ENCODE measurements around the gene DSCAML1.

DSCAML1 gene

DNA sequence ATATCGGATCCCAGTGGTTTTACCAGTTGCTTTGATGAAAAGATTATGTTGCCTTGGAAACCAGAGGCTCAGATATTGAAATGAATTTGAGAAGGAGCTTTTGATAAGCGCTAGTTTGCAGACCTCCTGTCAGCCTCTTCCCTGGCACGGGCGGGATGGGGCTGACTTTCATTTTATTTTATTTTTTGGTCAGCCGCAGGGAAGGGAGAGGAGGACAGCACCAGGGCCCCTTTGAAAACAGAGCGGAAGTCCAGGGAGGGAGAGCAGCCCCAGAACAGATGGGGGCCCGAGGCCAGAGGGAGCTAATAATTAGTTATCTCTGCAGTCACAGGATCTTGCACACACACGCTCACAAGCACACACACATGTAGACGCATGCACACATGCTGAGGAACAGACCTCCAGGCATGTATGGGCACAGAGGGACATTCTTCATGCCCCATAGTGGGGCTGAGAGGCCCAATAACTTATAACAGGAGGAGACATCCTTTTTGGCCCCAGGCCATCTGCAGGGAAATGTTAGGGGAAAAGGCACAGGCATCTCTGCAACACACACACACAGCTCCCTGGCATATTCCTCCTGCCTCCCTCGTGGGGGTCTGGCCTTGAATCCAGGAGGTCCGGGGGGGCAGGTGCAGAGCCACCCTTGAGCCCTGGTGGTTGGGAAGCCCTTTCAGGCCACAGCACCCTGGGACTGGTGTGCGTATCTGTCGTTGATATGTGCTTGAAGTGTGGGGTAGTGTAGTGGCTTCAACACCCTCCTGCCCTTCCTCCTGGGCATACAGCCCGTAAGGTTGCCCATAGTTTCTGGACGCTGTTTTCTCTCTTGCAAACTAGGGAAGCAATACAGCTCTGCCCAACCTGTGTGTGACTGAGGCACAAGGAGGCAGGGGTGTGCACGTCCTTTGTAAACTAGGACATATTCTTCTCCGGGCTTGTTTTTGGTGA is 352.0 kb downstream of the DSCAML1 start:
- no peak for DNase-seq (ENCODE audit: low read depth in 2 of 2)

DNA sequence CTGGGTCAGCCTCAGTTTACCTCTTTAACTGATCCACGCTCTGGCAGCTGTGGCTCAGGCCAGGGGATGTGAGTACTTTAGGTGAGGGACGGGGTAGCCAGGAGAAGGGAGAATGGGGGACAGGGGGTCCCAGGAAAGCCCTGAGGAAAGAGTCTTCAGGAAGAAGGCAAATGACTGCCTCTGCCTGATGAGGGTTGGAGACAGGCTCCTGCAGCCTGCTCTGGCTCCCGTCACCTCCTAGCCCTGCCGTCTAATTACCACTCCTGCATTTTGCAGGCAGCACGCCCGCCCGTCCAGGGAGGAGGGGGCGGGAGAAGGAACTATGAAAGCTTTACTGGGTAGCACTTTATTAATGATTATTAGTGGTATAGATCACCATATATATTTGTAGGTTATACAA is 352.8 kb downstream of the DSCAML1 start:
- no peak for DNase-seq (ENCODE audit: low read depth in 2 of 2)

DNA sequence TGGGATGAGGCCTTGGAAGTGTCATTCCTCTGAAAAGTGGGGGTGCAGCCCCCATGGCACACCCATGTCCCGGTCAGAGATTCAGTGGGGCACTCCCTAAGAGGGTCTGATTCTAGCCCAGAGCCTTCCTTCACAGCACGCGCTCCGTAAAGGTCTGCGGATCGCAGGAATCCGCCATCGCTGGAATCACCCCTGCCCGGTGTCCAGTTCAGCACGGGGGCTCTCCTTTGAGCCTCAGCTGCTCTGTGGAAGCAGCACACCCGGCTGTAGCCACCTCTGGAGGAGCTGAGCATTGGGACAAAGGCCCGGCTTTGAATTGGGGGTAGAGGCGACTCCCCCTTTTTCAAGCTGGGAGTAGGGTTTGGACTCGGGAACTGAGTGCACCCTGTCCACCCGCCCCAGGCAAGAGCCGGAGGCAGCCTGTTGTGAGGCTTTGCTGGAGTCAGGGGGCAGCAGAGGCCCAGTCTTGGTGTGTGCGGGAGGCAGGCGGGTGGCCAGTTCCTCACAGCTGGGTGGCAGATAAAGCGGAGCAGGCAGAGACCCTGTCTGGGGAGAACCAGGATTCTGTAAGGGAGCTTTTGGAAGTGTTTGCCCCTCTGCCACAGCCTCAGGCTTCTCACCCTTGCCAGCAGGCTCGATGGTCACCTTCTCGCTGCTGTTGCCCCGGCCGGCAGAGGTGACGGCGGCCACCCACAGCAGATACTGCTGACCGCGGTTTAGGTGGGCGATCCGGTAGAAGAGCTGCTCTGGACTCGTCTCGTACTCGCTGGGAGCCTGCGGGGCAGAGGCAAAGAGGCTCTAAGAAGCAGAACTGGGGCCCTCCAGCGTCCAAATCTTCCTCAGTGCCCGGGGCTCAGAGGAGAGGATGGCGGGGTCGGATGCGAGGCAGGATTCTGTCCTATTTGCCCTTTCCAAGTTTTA is 353.5 kb downstream of the DSCAML1 start:
- DNase-seq (ENCODE audit: low read depth in 2 of 2), result no peak

GRCh38 chr11:117442869-117443239 is 354.2 kb downstream of the DSCAML1 start:
- DNase-seq (ENCODE audit: low read depth in 2 of 2), result no peak

DNA sequence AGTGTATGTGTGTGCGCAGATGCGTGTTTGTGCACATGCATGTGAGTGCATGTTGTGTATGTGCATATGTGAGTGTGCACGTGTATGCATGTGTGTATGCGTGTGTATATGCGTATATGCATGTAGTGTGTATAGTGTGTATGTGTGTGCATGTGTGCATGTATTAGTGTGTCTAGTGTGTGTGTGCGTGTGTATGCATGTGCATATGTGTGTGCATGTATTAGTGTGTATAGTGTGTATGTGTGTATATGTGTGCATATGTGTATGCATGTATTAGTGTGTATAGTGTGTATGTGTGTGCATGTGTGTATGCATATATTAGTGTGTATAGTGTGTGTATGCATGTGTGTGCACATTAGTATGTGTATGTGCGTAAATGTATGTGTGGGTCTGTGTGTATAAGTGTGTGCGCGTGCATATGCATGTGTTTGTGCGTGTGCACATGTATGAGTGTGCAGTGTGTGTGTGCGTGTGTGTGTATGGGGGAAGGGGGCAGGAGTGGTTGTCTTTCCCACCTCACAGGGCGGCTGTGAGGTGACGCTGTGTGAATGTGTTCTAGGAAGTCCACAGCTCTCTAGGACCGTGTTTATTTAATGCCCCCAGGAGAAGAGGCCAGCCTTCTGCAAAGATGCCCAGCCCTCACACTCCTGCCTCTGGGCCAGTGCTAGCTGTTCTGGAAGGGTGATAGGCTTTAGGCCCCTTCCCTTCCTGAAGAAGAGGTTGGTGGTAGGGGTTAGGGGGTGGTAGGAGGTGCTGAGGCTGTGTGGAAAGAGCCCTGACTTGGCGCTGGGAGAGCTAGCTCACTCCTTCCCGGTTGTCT is 354.8 kb downstream of the DSCAML1 start:
- DNase-seq (ENCODE audit: low read depth in 2 of 2), result no peak

- DNase-seq (ENCODE audit: low read depth in 2 of 2), result no peak
Observed at GRCh38 chr11:117441146-117441975, 355.7 kb downstream of the DSCAML1 start.

DNA sequence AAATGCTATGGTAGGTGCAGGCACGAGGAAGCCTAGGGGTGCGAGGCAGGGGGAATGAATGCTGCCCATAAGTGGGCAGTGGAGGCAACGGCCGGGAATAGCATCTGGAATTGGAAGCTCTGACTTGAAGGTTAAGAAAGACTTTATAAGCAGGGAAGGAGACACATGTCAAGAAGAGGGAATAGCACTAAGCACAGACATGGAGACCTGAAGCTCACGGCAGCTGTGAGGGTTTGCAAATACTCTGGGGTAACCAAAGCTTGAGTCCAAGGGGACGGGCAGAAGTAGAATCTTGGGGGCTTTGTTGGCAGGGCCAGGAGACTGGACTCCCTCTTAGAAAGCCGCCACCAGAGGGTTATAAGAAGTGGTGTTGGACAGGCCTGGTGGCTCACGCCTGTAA is 356.8 kb downstream of the DSCAML1 start:
- DNase-seq (ENCODE audit: low read depth in 2 of 2), result no peak

DNA sequence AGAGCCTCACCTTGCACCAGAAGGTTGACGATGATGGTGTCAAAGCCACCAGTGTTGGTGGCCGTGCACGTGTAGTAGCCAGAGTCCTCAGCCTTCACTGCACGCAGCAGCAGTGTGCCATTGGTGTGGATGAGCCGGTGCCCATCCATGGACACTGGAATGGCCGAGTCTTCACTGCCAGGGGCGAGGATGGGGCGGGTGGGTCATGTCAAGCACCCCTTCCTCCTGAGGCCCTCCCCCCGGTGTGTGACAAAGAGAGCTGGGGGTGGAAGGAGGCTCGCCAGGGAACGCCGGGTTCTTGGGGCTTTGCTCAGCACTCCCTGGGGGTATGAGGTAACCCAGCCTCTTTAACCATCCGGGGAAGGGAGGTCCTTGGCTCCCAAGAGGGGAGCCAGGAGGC is 357.8 kb downstream of the DSCAML1 start:
- no peak for DNase-seq (ENCODE audit: low read depth in 2 of 2)

- DNase-seq (ENCODE audit: low read depth in 2 of 2), result no peak
Observed at GRCh38 chr11:117438371-117439000, 358.5 kb downstream of the DSCAML1 start.

- no peak for DNase-seq (ENCODE audit: low read depth in 2 of 2)
Observed at GRCh38 chr11:117437791-117438130, 359.3 kb downstream of the DSCAML1 start.

DNA sequence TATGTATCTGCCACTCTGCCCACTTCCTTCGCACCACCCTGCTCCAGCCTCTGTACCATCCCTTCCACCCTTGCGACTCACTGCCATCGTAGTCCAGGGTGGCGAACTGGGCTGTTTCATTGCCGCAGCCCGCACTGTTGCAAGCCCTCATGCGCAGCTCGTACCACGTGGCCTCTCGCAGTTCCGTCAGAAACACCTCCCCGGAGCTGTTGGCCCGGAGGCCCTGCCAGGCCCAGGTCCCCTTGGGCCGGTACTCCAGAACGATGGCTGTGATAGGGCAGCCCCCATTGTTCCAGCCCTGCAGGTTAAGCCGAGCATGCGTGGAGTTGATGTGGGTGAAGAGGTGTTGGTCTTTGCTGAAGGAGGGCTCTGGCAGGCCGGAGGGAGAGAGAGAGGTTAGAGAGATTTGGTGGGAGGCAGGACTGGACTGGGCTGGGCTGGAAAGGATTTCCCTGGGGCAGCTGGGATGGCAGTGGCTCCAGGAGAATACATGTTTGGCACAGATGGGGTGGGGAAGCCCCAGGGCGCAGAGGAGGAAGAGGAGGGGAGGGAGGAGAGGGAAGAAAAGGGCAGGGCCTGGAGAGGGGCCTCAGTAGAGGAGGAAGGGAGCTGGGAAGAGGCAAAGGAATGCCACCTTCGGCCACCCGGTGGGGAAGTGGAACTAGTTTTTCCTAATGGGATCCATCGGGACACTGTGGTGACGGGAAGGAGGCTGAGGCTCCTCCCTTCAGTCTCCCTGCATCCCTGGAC is 359.8 kb downstream of the DSCAML1 start:
- DNase-seq (ENCODE audit: low read depth in 2 of 2), result no peak

DNA sequence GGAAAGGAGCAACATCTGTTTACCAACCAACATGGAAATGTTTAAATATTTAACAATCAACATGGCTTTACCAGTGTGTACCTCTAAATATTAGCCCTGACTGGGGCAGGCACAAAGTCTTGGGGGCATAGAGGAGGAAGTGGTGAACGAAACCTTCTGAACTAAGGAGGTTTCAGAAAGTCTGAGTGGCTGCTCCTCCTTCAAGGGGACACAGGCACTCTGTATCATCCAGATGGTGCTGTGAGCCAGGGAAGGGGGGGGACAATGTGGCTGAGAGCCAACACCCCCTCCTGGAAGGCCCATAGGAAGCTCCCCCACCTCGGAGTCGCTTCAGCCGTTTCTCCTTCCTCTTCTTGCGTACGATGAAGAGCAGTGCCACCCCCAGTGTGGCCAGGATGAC is 361.7 kb downstream of the DSCAML1 start:
- no peak for DNase-seq (ENCODE audit: low read depth in 2 of 2)

- no peak for DNase-seq (ENCODE audit: low read depth in 2 of 2)
Observed at GRCh38 chr11:117434481-117434880, 362.5 kb downstream of the DSCAML1 start.

GRCh38 chr11:117433717-117434116 is 363.3 kb downstream of the DSCAML1 start:
- DNase-seq (ENCODE audit: low read depth in 2 of 2), result no peak

DNA sequence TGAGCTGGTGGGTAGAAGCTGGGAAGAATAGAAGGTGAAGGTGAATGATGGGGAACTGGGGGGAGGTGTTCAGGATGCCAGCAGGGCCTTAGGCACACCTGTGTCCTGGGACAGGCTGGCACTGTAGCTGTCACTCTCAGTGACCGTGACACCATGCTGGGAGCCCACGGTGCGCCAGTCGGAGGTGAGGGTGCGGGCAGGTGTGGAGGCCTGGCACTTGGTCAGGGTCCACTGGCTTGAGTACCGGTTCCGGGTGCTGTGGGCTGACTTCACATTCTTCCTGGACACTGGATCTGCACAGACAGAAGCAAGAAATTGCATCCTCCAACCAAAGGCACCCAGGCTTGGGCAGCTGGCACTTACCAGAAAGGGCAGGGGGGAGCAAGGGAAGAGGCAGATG is 365.6 kb downstream of the DSCAML1 start:
- no peak for DNase-seq (ENCODE audit: low read depth in 2 of 2)

- no peak for DNase-seq (ENCODE audit: low read depth in 2 of 2)
Observed at GRCh38 chr11:117430293-117430955, 366.6 kb downstream of the DSCAML1 start.

- DNase-seq (ENCODE audit: low read depth in 2 of 2), result no peak
Observed at GRCh38 chr11:117428856-117429229, 368.2 kb downstream of the DSCAML1 start.

DNA sequence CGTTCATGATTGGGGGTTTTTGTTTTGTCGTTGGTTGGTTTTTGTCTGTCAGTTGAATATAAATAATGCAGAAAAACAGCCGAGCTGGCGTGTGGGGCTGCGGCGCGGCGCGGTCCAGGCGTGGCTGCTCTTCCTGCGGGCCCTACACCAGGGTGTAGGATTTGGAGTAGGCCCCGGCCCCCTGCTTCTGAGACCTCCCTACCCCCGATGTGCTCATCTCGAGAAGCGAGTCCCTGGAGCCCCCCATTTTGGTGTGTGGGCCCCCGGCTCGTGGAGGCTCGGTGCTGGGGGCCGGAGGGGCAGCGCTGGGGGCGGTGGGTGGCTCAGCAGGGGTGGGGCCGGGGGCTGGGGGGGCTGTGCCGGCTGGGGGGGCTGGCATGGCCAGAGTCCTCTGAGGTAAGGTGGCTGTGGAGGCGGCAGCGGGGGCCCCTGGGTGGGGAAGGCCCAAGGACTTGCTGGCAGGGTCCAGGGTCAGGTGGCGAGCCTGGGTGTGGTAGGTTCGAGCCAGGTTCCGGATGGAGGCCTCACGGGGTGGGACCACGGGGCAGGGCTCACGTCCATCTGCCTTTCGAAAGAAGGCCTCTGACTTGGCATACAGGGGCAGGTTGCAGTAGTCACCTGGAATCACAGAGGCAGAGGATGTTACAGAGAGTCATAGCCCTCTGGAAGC is 368.7 kb downstream of the DSCAML1 start:
- DNase-seq (ENCODE audit: low read depth in 2 of 2), result no peak

Data from stimulated activated CD4-positive, alpha-beta T cell treated with anti-CD3 and anti-CD28 coated beads, Interleukin-12 subunit alpha, Interleukin-12 subunit beta, amount 100 ng/mL, for 24 hours (primary cell).